GM12872 (cell line): ENCODE data around the gene CBLC.

Experiments used
- CTCF ChIP-seq: IDR thresholded peaks from 3 replicates; pipeline ENCODE4 v1.5.1; 2011; ENCODE audit warnings: low read depth, mild to moderate bottlenecking, low read length, moderate library complexity; ENCODE audit not compliant: insufficient read depth

CBLC gene

DNA sequence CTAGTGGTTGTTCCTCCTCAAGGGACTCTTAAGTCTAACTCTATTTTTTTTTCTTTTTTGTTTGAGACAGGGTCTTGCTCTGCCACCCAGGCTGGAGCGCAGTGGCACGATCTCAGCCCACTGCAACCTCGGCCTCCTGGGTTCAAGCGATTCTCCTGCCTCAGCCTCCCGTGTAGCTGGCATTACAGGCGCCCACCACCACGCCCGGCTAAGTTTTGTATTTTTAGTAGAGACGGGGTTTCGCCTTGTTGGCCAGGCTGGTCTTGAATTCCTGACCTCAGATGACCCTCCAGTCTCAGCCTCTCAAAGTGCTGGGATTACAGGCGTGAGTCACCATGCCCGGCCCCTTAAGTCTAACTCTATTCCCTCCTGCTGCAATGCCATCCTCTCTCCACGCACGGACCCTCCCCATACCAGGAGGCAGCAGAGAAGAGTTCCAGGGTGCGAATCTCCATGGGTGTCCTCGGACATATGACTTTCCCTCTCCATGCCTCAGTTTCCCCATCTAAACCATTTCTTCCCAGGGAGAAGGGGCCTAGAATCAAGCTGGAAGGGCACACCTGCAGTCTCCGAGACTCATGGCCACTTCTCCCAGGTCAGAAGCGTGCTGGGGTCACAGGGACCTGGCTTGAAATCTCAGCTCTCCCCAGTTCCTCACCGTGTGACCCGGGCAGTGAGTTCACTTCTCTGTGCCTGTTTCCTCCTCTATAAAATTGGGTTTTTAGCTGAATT lies 35.2 kb upstream of the CBLC start:
- TF ChIP-seq CTCF, result no peak

- no peak for TF ChIP-seq CTCF
Measured at GRCh38 chr19:44744871-44745332, 32.8 kb upstream of the CBLC start.

DNA sequence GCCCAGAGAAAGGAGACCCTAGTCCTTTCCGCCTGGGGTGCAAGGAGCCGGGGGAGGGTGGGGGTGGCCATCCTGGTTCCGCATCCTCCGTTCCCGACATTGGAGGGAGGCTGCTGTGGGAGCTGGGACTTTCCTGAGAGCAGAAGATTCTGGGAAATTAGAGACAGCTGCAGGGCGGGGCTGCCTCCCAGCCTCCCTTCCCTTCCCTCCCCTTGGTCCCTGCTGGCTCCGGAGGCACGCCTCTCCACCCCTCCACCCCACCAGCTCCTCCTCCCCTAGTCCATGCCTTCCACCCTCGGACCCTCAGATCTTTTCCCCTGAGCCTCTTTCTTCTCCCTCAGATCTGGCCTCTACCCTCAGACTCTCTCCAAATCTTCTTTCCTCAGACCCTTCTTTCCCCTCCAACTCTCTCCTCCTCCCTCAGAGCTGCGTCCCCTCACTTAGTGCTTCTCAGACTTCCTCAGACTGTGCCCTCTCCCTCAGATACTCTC lies 32.3 kb upstream of the CBLC start:
- no peak for TF ChIP-seq CTCF

GRCh38 chr19:44745887-44746600 lies 31.6 kb upstream of the CBLC start:
- TF ChIP-seq CTCF, result no peak

- TF ChIP-seq CTCF, result no peak
Measured at GRCh38 chr19:44746616-44746945, 31.1 kb upstream of the CBLC start.

DNA sequence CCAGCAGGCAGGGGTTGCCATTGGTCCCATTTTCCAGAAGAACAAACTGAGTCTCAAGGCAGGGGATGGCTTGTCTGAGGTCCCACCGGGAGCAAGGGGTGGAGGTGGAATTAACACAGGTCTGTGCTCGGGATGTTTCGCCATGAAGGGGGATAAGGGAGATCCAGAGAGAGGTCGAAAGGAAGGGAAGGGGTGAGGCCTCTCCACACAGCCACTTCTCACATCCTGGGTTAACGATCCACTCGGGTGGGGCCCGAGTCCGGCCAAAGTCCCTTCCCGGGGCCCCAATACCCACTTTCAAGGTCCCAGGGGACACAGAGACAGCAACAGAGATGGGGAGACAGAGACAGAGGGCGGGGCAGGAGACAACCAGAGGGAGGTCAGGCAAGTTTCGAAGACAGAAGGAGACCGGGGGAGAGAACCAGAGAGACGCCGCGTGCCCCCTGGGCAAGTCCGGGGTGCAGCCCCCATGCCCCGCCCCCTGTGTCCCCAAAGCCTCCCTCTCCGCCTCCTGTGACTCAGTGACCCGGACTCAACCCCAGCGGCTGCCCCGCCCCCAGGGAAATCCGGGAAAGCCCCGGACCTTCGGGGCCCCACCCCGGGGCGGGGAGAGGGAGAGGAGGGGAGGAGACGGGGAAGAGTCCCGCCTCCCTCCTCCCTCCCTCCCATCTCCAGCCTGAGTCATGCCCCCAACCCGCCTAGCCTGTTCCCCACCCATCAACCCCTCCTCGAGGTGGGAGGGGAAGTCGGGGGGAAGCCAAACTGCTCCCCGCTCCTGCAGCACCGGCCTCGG lies 30.5 kb upstream of the CBLC start:
- TF ChIP-seq CTCF, result no peak
